Stimulated activated naive CD4-positive, alpha-beta T cell treated with Interleukin-2 at 50 U/mL for 16 hours (primary cell): ENCODE results near the gene SLC12A1.

Source experiments
- DNase-seq: peaks from one replicate; lab custom pipeline; 2025; lab: John Stamatoyannopoulos, UW

The SLC12A1 gene

DNA sequence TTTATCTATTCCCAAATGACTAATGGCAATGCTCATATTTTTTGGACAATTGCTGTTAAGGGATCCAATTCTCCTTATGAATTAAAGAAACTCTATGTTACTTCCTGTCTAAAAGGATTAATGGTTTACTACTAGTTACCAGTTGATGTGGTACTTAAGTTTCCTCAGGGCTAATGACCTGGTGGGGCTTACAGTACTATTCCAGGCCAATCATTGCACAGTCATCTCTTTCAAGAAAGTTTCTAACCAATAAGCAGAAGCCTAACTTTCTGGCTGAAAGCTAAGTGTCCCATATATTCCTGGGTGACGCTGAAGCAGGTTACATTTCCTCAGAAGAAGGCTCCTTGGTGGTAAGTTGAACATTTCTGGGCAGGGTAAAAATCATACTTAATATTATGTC is at the start of gene SLC12A1:
Gene SLC12A1, plus strand, starts transcription at position 322 of the 400 bp plus-strand sequence. CDS start 1,418 bp downstream, outside the sequence.
- no peak for DNase-seq

DNA sequence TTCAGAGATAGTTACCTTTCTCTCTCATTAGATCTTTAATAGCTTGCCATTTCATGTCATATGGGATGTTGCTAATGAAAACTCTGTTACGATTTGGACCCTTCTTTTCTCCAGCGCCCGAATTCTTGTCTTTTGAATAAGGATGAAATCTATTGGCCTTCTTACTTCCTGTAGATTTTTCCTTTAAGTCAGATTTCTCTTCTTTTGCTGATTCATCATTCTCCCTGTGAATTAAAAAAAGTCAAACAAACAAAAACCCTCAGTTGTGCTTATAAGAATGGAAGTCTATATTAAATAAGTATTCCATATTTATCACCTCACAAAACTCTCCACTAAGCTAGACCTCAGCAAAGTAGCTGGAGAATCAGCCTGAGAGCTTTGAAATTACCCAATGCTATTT is 37.5 kb upstream of the SLC12A1 start:
- no peak for DNase-seq

GRCh38 chr15:48170981-48171380 is 35.1 kb upstream of the SLC12A1 start:
- no peak for DNase-seq

- no peak for DNase-seq
Observed at GRCh38 chr15:48175126-48175525, 31.0 kb upstream of the SLC12A1 start.

DNA sequence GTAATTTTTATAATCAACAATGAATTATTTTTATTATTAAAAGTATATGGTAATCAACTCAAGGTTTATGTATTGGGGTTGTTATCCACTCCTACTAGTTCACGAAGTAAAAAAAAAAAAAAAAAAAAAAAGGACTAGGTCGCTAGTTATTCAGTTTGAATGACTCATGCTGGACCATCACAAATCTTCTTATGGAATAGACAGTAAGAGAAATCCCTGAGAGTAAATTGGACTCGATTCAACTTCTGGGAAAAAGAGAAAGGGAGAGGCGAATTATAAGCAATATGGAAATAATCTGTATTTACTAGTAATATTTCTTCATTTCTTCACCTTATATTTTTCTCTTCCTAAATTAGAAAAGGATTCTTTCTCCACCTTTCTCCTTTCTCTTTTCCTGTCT is 30.0 kb upstream of the SLC12A1 start:
- no peak for DNase-seq

DNA sequence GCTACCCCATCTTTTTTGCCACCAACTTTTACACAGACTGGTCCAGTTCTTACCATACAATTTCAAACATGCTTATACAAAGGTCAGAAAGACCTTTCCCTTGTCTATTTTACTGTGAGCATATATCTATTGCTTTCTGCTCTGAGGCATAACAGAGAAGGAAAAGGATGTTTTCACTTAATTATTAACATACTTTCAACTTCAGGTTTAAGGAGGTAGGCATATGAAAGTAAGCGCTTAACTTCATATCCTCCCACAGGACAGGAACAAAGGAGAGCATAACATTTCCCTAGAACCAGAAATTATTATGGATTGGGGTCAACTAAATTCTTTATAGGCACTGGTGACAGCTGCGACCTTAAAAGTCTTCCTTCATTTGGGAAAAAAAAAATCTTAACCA is 29.1 kb upstream of the SLC12A1 start:
- no peak for DNase-seq

- no peak for DNase-seq
Observed at GRCh38 chr15:48177383-48177765, 28.7 kb upstream of the SLC12A1 start.

- peak; percentile 45 for DNase-seq
Observed at GRCh38 chr15:48177766-48178647, 28.1 kb upstream of the SLC12A1 start, which contains the start of gene MYEF2. Gene MYEF2 (minus strand): TSS chr15:48178295. CDS start chr15:48178237, 58 bp downstream.

DNA sequence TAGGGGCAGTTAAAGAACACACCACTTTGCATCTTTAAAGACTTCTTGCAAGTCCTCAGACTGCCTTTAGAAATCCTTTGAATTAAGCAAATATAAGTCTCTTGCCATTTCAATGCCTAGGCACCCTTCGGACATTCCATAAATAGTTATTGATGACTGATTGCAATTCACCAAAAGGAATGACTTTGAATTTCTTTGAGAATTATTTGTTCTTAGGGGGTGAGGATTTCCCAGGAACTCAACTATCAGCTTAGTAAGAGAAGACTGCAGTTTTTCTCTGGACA is 27.5 kb upstream of the SLC12A1 start:
- DNase-seq = no peak

DNA sequence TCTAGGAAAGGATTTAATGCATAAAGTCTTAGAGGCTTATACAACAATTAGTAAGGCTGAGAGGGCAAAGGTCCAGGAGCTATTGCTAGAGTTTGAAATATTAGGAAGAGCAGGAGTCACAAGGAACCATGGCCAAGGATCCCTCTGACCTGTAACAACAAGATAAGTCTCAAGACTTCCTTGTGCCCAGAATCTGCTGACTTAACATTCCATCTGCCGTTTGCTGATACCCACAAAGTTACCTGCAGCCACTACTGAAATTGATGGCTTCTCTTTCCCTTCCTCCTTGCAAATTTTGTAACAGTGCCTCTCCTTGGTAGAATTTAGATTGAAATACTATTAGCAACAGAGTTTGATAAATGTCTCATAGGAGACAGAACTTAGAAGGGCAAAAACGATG is 23.4 kb upstream of the SLC12A1 start:
- DNase-seq = no peak

- DNase-seq = no peak
Observed at GRCh38 chr15:48185529-48185928, 20.6 kb upstream of the SLC12A1 start.

DNA sequence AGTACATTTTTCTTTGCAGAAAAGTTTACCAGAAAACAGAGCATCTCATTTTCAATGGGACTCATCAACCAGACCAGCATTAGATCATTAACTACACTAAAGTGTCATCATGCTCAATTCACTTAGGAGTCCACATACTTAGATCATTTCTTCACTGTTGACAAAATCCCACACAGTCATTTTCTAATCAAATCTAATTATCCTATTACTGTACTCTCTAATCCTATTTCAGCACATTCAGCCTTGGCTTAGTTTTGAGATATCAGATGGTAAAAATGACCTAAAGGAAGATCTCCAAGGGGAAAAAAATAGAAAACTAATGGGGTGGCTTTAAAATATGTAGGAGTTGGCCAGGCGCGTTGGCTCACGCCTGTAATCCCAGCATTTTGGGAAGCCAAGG is 19.8 kb upstream of the SLC12A1 start:
- DNase-seq = no peak

- no peak for DNase-seq
Observed at GRCh38 chr15:48190932-48191573, 15.0 kb upstream of the SLC12A1 start.

DNA sequence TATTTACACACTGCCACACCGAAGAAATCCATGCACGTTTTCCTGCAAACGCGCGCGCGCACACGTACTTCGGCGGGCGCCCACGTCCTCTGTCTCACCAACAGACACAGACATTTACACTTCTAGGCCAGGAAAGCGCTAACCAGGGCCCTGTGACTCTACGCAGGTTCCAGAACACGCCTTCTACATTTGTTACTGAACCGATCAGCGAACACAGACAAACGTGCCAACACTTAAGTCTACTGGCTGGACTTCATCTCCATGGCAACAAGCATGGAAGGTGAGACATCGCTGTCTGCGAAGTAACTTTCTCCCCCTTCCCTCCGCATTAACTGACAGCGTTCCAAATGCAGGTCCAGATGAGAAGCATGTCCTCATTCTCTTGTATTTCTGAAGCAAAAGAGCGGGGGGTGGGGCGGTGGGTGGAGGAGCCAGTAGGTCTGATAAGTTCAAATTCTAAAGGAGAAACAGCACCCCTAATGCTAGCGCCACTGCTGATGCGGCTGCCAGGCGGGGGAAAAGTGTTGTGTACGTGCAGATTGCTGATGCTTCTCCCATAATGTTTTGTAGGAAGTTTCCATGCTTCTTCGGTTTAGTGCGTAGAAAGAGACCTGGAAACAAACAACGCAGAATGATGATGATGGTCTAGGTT is 14.4 kb upstream of the SLC12A1 start, which contains the start of gene CTXN2:
Gene CTXN2, plus strand, starts transcription at position 92 of the 652 bp plus-strand sequence. CDS start 9,636 bp downstream, outside the sequence.
- DNase-seq = no peak

DNA sequence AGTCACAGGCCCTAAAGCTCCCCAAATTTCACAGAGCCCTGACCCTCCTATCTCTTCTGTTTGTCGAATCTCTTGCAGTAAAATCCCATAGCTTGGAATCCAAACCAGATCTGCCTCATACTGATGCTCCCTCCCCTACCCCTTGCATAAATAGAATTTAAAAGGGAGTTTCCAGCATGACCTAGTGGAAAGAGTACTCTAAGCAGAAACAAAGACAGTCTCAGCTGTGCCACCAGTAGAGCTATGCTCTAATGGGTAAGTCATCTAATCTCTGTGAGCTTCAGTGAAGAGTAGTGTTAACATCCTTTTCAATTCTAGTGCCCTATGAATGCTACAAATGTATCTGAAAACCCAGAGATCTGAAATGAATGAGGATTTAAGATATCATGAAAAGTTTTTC is 4.0 kb upstream of the SLC12A1 start:
- no peak for DNase-seq

GRCh38 chr15:48221261-48221660 is 15.2 kb downstream of the SLC12A1 start:
- no peak for DNase-seq

- DNase-seq = no peak
Observed at GRCh38 chr15:48221885-48222284, 15.8 kb downstream of the SLC12A1 start.

DNA sequence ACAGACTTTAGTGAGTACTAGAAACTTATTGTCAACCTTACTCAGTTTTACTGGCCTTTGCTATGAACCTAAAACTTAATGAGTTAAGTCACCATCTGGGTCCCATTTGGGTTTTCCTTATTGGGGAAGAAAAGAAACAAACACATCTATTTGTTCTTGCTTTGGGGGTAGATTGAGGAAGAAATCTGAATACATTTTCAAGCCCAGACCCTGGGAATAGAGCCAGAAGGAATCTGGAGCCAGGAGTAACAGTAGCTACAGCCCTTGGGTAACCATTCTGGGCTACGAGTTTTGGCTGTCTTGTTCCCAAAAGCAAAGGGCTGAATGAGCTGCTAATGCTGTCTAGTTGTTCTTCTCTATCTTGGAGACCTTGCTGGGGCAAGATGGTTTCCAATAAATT is 16.5 kb downstream of the SLC12A1 start:
- no peak for DNase-seq

GRCh38 chr15:48225771-48226170 is 19.7 kb downstream of the SLC12A1 start:
- DNase-seq = no peak

GRCh38 chr15:48230498-48230897 is 24.4 kb downstream of the SLC12A1 start:
- DNase-seq = no peak

DNA sequence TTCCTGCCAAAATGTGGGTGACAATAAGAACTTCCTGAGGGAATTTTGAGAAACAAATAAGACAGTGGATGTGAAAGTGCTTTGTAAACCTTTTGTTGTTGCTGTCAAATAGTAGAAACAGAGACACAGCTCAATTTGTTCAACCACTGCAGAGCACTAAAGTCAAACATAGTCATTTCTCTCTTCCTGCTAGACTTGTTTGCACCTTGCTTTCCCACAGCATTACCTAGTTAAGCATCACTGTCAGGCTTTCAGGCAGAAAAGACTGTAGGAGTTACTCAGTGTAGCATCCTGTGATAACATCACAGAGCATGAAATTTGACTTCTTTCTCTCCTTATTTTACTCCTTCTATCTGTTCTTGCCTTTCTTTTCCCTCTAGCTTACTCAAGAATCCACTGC is 27.1 kb downstream of the SLC12A1 start:
- DNase-seq = no peak

- no peak for DNase-seq
Observed at GRCh38 chr15:48239334-48239733, 33.2 kb downstream of the SLC12A1 start.

- DNase-seq = no peak
Observed at GRCh38 chr15:48242015-48242414, 35.9 kb downstream of the SLC12A1 start.
